HUES64 (cell line): ENCODE measurements around the gene NFKBIB.
A peak's percentile ranks its signal among the peaks of the same experiment; 100 is the strongest.

Experiments
- H3K27ac ChIP-seq: 2 replicates; pipeline ENCODE4 v1.7.0; 2013; ENCODE audit warnings: low read depth, low read length, inconsistent platforms
- H3K27me3 ChIP-seq: 2 replicates; pipeline ENCODE4 v1.6.1; 2013; ENCODE audit warnings: mild to moderate bottlenecking, low read length; ENCODE audit not compliant: insufficient read depth
- H3K36me3 ChIP-seq: 2 replicates; pipeline ENCODE4 v1.6.1; 2013; ENCODE audit warnings: mild to moderate bottlenecking, low read length; ENCODE audit not compliant: insufficient read depth
- H3K4me1 ChIP-seq: 2 replicates; pipeline ENCODE4 v1.6.1; 2013; ENCODE audit warnings: mild to moderate bottlenecking, low read length, moderate library complexity; ENCODE audit not compliant: insufficient read depth
- H3K4me3 ChIP-seq: 2 replicates; pipeline ENCODE4 v1.5.1; 2013; ENCODE audit warnings: mild to moderate bottlenecking, low read length, moderate library complexity
- H3K9ac ChIP-seq: 2 replicates; pipeline ENCODE4 v1.6.1; 2013; ENCODE audit warnings: mild to moderate bottlenecking, low read depth, low read length
- H3K9me3 ChIP-seq: 2 replicates; pipeline ENCODE4 v1.6.1; 2013; ENCODE audit warnings: low read depth, low read length; ENCODE audit not compliant: insufficient read depth
- WGBS: fragments of 150-250, 120-280 bp; methylation state at CpG from one replicate; pipeline ENCODE4 v1.1.7; 2013; ENCODE audit warnings: missing lambda C conversion rate; 5-methylcytosine and 5-hydroxymethylcytosine counted together

Gene NFKBIB

GRCh38 chr19:38919837-38920601 is 20.2 kb downstream of the NFKBIB start:
- H3K27me3 ChIP-seq = no peaks in the 10 kb centered on the region
- no peaks in the 10 kb centered on the region for H3K9me3 ChIP-seq
- no peak overlapping the region for H3K4me3 ChIP-seq
- WGBS = 90% methylated on average over 21 of the region's 21 CpGs
- no peak overlapping the region for H3K27ac ChIP-seq
- no peaks in the 10 kb centered on the region for H3K4me1 ChIP-seq
- H3K36me3 ChIP-seq = peaks cover 28% of the 10 kb centered on the region
- H3K9ac ChIP-seq = no peak overlapping the region

- no peaks in the 10 kb centered on the region for H3K9me3 ChIP-seq
- H3K27me3 ChIP-seq = no peaks in the 10 kb centered on the region
- H3K4me1 ChIP-seq = no peaks in the 10 kb centered on the region
- no peak overlapping the region for H3K4me3 ChIP-seq
- 89% methylated on average over 14 of the region's 14 CpGs for WGBS
- H3K36me3 ChIP-seq = peaks cover 35% of the 10 kb centered on the region
- no peak overlapping the region for H3K27ac ChIP-seq
- no peak overlapping the region for H3K9ac ChIP-seq
These were observed 21.0 kb downstream of the NFKBIB start for GRCh38 chr19:38920602-38921419.

- H3K4me1 ChIP-seq = no peaks in the 10 kb centered on the region
- H3K4me3 ChIP-seq = no peak overlapping the region
- no peak overlapping the region for H3K27ac ChIP-seq
- no peaks in the 10 kb centered on the region for H3K27me3 ChIP-seq
- no peaks in the 10 kb centered on the region for H3K9me3 ChIP-seq
- WGBS = 96% methylated on average over 19 of the region's 20 CpGs
- no peak overlapping the region for H3K9ac ChIP-seq
- H3K36me3 ChIP-seq = peaks cover 41% of the 10 kb centered on the region
These were observed 21.9 kb downstream of the NFKBIB start for GRCh38 chr19:38921420-38922274.

- H3K4me1 ChIP-seq = no peaks in the 10 kb centered on the region
- H3K27me3 ChIP-seq = no peaks in the 10 kb centered on the region
- H3K4me3 ChIP-seq = no peak overlapping the region
- peaks cover 41% of the 10 kb centered on the region for H3K36me3 ChIP-seq
- H3K27ac ChIP-seq = no peak overlapping the region
- WGBS = 94% methylated on average over 5 of the region's 5 CpGs
- no peak overlapping the region for H3K9ac ChIP-seq
- H3K9me3 ChIP-seq = no peaks in the 10 kb centered on the region
These were observed 22.7 kb downstream of the NFKBIB start for GRCh38 chr19:38922482-38922881.

DNA sequence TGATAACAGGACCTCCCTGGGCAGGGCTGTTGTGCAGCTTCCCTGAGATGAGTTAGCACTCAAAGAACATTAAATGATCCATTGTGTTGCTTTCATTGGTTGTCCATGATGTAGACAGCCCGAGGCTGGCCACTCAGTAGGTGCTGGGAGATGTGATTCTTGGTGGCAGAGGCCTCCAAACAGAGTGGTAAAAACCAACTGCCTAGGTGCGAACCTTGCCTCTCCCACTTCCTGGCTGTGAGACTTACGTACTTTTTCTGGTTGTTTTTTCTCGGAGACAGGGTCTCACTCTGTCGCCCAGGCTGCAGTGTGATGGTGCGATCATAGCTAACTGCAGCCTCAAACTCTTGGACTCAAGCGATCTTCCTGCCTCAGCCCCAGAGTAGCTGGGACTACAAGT is 24.6 kb downstream of the NFKBIB start:
- H3K27ac ChIP-seq = no peak overlapping the region
- no peaks in the 10 kb centered on the region for H3K4me1 ChIP-seq
- H3K9me3 ChIP-seq = no peaks in the 10 kb centered on the region
- H3K9ac ChIP-seq = no peak overlapping the region
- 93% methylated on average over 7 of the region's 7 CpGs for WGBS
- H3K27me3 ChIP-seq = no peaks in the 10 kb centered on the region
- peaks cover 49% of the 10 kb centered on the region for H3K36me3 ChIP-seq
- H3K4me3 ChIP-seq = no peak overlapping the region

- H3K9me3 ChIP-seq = 0 out of 2 replicates have a peak, but pooled peaks cover 2% of the 10 kb centered on the region
- no peaks in the 10 kb centered on the region for H3K27me3 ChIP-seq
- H3K4me1 ChIP-seq = peaks cover 3% of the 10 kb centered on the region; the same call in 1 of the 2 replicates
- H3K9ac ChIP-seq = no peak overlapping the region
- WGBS = 96% methylated on average over 3 of the region's 4 CpGs
- H3K27ac ChIP-seq = no peak overlapping the region
- H3K4me3 ChIP-seq = no peak overlapping the region
- H3K36me3 ChIP-seq = peaks cover 48% of the 10 kb centered on the region
These were observed 28.7 kb downstream of the NFKBIB start for GRCh38 chr19:38928391-38929001.

DNA sequence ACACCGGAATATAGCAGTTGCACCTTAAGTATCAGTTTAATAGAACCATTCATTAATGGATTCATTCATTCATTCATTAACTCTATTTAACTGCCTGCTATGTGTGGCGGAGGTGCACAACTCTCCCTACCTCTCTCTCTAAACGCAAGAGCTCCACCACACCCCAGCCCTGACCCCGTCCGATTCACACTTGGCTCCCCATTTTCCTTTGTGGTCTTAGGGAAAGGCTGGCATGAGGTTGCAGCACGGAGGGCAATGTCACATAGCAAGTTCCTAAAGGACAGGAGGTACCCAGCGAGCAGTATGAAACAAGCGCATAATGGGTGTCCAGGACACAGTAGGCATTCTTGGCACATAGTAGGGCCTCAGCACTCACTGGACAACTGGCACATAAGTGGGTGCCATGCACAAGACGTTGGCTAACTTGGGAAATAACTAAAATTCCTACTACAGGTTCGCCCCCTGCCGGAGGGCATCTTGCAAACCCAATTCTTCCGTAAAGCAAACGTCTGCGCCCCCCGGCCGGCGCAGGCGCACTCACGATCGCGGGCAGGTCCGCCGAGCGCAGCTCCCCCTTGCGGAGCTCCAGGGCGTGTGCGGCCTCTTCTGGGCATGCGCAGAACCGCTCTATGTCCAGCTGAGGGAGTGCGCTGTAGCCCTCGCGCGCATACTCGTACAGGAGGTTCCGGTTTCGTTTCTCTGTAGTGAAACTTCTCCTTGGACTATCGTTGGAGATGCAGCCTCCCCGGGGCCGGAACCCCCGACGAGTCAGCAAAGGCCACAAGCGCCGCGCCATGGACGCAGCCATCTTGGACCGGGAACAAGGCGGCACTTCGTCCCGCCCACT is 30.4 kb downstream of the NFKBIB start, which contains the start of gene SARS2:
Gene SARS2, minus strand, starts transcription at position 835 of the 847 bp plus-strand sequence. Its CDS starts 27 bp downstream, at position 808.
- peak within 1 kb of the TSS; percentile 95 for H3K9ac ChIP-seq
- peak within 1 kb of the TSS; percentile 95 for H3K27ac ChIP-seq
- WGBS = 3% methylated on average over 49 of the region's 49 CpGs
- peaks cover 3% of the 10 kb centered on the region; the same call in 1 of the 2 replicates for H3K4me1 ChIP-seq
- H3K27me3 ChIP-seq = no peaks in the 10 kb centered on the region
- H3K36me3 ChIP-seq = peaks cover 50% of the 10 kb centered on the region
- H3K4me3 ChIP-seq = peak within 1 kb of the TSS; percentile 78
- H3K9me3 ChIP-seq = peaks cover 12% of the 10 kb centered on the region; the same call in 1 of the 2 replicates

GRCh38 chr19:38930776-38931520 is 31.2 kb downstream of the NFKBIB start, which contains the start of gene MRPS12:
TSS of gene MRPS12 (plus strand) at chr19:38930944. CDS start at chr19:38931295, 351 bp downstream.
- peaks cover 3% of the 10 kb centered on the region; the same call in 1 of the 2 replicates for H3K4me1 ChIP-seq
- H3K9me3 ChIP-seq = peaks cover 12% of the 10 kb centered on the region; the same call in 1 of the 2 replicates
- H3K9ac ChIP-seq = peak within 1 kb of the TSS; percentile 95
- peak within 1 kb of the TSS; percentile 78 for H3K4me3 ChIP-seq
- peak within 1 kb of the TSS; percentile 95 for H3K27ac ChIP-seq
- peaks cover 42% of the 10 kb centered on the region for H3K36me3 ChIP-seq
- H3K27me3 ChIP-seq = no peaks in the 10 kb centered on the region
- under 1% methylated on average over 40 of the region's 40 CpGs for WGBS

- Histone ChIP-seq H3K4me3 (peak overlapping the region; percentile 78), H3K9me3 (peaks cover 12% of the 10 kb centered on the region; the same call in 1 of the 2 replicates), H3K27me3 (no peaks in the 10 kb centered on the region), H3K4me1 (peaks cover 3% of the 10 kb centered on the region; the same call in 1 of the 2 replicates), H3K9ac (peak overlapping the region; percentile 95), H3K36me3 (peaks cover 38% of the 10 kb centered on the region), H3K27ac (no peak overlapping the region)
- 32% methylated on average over 8 of the region's 8 CpGs for WGBS
These were observed 31.7 kb downstream of the NFKBIB start for GRCh38 chr19:38931521-38931793.
